IPS-18c (cell line): Measurements from ENCODE around the gene MYO7B.

Experiments used
- H3K4me3 ChIP-seq: 2 replicates; pipeline ENCODE4 v1.7.0; 2013; ENCODE audit warnings: low read depth, mild to moderate bottlenecking, low read length, moderate library complexity; ENCODE audit not compliant: insufficient read depth
- H3K9me3 ChIP-seq: one replicate; pipeline ENCODE4 v1.6.1; 2013; ENCODE audit warnings: mild to moderate bottlenecking, low read length, moderate library complexity; ENCODE audit not compliant: control insufficient read depth, insufficient read depth

MYO7B gene

GRCh38 chr2:127678531-127678930 is 143.0 kb downstream of the MYO7B start:
- Histone ChIP-seq H3K9me3 (no peaks in the 10 kb centered on the region), H3K4me3 (no peak overlapping the region)

- H3K9me3 ChIP-seq: no peaks in the 10 kb centered on the region
- H3K4me3 ChIP-seq: no peak overlapping the region
These were observed 143.5 kb downstream of the MYO7B start for GRCh38 chr2:127678991-127679390.

- no peak overlapping the region for H3K4me3 ChIP-seq
- H3K9me3 ChIP-seq: no peaks in the 10 kb centered on the region
These were observed 144.3 kb downstream of the MYO7B start for GRCh38 chr2:127679680-127680361.

GRCh38 chr2:127680706-127681287 is 145.3 kb downstream of the MYO7B start:
- Histone ChIP-seq H3K9me3 (no peaks in the 10 kb centered on the region), H3K4me3 (no peak overlapping the region)

- Histone ChIP-seq H3K4me3 (no peak overlapping the region), H3K9me3 (no peaks in the 10 kb centered on the region)
These were observed 145.9 kb downstream of the MYO7B start for GRCh38 chr2:127681288-127681804.

GRCh38 chr2:127681976-127682857 is 146.7 kb downstream of the MYO7B start:
- no peak overlapping the region for H3K4me3 ChIP-seq
- no peaks in the 10 kb centered on the region for H3K9me3 ChIP-seq

GRCh38 chr2:127683056-127683455 is 147.6 kb downstream of the MYO7B start:
- Histone ChIP-seq H3K9me3 (no peaks in the 10 kb centered on the region), H3K4me3 (no peak overlapping the region)

- no peaks in the 10 kb centered on the region for H3K9me3 ChIP-seq
- no peak overlapping the region for H3K4me3 ChIP-seq
These were observed 148.3 kb downstream of the MYO7B start for GRCh38 chr2:127683757-127684156.

GRCh38 chr2:127685410-127686080 is 150.1 kb downstream of the MYO7B start:
- H3K4me3 ChIP-seq: no peak overlapping the region
- H3K9me3 ChIP-seq: peaks cover 5% of the 10 kb centered on the region
